HG02623 (cell line): ENCODE measurements around the gene CFB.

Source experiments
- ATAC-seq: cut with Tn5 transposase; IDR thresholded peaks from one replicate; pipeline ENCODE4 v1.9.1; 2021; ENCODE audit warnings: moderate library complexity; ENCODE audit not compliant: unreplicated experiment

Gene CFB

DNA sequence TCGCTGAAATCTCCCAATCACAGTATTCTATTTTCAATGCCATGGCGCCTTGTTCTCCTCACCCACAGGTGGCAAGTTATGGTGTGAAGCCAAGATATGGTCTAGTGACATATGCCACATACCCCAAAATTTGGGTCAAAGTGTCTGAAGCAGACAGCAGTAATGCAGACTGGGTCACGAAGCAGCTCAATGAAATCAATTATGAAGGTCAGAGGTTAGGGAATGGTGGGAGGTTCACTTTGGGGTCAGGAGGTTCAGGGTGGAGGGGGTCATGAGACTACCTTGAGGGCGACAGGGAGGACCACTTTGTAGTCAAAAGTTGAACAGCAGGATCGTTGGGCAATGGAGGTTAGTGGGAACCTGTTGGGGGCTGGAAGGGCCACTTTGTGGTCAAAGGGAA is 2.4 kb downstream of the CFB start:
- no peak for ATAC-seq

DNA sequence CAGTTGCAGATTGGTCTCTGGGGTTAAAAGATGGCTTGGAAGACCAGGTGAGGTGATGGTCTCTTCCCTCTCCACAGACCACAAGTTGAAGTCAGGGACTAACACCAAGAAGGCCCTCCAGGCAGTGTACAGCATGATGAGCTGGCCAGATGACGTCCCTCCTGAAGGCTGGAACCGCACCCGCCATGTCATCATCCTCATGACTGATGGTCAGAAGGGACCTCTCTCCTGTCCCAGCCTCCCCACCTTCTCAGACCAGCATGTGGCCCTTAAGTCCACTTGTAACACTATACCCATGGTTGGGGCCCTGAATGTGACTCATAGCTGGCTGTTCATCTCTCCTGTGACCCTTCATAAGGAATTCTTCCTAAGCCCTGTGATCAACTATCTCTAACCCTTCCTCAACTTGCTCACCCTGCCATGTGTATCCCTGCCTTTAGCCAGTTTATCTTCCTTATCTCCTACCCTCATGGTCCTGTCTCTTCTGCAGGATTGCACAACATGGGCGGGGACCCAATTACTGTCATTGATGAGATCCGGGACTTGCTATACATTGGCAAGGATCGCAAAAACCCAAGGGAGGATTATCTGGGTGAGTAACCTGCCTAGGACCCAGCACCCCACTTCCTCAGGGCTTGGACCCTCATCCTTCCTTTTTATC is 3.0 kb downstream of the CFB start:
- ATAC-seq, result no peak

DNA sequence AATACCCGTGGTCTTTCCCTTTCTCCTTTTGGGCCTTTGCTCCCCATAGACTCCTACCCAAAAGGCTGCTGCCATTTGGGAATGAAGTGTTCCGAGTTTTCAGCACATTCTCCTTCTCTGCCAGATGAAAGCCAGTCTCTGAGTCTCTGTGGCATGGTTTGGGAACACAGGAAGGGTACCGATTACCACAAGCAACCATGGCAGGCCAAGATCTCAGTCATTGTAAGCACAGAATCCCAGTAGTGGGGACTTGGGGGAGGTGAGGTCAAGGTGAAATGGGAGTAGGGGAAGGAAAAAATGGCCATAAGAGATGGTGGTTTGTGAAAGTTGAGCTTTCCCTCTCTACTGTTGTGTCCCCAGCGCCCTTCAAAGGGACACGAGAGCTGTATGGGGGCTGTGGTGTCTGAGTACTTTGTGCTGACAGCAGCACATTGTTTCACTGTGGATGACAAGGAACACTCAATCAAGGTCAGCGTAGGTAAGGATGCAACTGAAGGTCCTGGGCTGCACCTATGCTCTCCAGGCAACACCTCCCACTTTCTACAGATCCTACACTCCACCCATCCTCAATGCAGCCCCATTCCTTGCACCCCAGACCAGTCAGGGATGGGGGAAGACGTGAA is 4.1 kb downstream of the CFB start:
- ATAC-seq, result no peak

DNA sequence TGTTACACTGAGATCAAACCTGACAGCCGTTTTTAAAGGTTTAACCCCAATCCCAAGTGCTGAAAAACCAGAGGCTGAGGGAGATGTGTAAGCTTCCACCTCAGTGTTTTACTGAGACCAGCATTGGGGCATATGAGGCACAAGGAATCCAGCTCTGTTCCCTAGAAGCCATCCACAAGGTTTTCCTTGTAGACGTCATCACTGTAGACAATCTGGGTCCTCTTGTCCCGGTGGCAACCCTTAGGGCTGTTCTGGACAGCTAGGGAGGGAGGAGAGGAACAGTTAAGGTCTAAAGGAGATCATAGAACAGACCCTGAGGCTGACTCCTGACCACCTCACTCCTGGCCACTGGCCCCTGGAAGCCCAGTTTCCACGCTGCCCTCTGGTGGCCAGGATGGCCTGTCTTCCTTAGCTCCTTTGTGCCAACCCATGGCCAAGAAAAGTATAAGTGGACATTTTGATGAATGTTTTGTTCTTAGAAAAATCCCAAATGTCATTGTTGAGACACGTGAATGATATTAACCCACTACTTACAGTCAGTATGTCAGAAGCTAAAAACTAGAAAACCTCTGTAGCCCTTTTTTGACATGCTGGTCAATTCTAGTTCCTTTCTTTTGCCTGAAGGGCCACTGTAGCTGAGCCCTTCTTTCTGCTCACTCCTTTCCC is 6.4 kb downstream of the CFB start:
- no peak for ATAC-seq

DNA sequence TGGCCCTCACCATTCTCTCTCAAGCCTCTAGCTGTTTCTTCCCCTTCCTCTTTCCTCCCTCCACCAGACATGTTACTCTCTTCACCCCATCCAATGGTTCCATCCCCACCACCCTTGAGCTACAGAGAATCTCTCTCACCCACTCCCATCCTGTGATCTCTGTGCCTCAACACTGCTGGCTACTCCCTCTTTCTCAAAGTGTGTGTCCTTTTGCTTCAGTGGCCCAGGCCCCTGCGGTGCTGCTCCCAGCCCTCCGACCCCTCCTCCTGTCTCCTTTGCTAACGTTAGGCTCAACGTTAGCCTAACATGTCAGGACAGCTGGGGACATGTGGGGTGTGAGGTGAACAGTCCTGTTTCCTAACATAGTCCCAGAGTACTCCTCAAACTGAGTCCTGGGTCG is 7.0 kb downstream of the CFB start:
- ATAC-seq, result no peak

DNA sequence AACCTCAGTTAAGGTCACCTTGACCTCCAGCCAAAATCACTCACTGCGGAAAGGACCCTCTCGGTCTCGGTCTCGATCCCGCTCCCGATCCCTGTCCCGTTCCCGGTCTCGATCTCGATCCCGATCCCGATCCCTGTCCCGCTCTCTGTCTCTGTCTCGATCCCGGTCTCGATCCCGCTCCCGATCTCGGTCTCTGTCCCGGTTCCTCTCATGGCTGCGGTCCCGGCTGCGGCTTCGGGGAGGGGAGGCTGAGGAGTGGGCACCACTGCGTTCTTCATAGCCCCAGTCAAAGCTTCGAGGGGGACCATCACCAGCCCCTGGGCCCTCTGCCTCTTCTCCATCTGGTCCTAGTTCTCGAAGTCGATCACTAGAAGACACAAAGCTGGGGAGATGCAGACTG is 8.6 kb downstream of the CFB start:
- no peak for ATAC-seq

DNA sequence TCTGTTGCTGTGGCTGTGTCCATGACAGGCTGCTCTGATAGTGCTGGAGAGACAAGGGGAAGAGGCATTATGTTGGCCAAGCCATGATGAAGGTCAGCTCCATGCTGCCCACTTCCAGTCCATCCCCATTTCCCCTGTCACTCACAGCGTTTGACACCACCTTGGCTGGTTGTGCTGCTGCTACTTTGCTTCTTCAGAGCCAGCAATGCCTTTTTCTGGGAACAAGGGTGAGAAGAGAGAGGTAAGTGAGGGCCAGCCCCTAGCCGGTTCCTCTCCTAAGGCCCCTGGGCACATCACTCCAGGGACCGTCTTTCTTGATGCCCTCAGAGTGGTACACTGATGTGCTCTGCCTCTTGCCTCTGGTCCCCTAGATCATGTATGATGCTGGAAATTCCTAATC is 10.9 kb downstream of the CFB start:
- no peak for ATAC-seq

DNA sequence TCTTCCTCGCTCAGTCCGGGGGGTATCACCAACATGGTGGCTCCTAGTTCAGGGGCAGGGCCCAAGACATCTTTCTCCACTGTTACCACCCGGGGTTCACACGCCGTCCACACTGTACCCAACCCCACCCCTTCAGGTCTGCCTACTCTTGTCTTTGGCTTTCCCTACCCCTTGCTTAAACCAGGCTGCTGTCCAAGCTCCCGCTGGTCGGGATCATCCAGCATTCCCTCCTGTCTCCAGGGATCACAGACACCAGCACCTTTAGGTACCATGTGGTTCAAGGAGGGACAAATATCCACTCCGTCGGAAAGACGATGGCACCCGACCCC is 12.5 kb downstream of the CFB start:
- ATAC-seq, result no peak

DNA sequence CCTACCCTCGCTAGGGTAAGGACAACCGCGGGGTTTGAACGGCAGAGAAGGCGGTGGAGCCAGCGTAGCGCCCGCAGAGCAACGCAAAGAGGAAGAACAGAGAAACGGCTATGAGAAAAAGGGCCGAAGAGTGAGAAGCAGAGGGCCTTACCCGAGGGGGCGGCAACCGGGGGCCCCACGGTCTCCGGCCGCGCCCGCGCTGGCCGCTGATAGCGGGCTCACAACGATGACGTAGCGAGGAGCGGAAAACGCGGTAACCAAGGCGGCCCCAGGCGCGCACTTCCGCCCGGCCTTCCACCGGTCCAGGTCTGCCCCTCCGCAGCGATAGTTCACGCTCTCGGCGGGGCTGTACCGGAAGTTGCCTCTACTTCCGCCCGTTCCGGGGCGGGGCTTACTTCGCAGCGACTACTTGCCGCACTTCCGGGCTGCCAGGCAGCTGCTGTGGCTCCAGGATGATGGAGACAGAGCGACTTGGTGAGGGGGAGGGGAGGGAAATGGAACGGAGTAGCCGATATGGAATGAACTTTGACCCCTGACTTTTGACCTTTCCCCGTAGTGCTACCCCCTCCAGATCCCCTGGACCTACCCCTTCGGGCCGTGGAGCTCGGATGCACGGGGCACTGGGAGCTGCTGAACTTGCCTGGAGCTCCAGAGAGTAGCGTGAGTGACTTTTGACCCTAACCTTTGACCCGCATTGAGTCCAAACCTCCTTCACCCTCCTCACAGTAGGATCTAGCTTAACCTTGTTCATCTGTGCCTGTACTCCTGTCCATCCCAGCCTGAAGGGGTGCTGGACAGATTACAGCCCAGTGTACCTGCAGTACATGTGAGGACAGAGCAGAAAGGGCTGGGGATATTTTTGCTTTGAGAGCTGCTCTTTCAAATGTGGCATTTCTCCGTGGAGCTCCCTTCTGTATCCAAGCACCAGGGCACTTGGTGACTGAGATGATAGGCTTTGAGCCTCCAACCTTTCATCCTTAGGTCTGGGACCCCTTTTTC is 13.1 kb downstream of the CFB start, which contains the start of the genes NELFE and SKIC2:
TSS of gene NELFE (minus strand) at position 231 of the 999 bp plus-strand sequence. CDS start 525 bp downstream, outside the sequence.
TSS of gene SKIC2 (plus strand) at position 435 of the 999 bp plus-strand sequence. CDS start at position 453, 18 bp downstream.
- ATAC-seq, result peak; percentile 98

DNA sequence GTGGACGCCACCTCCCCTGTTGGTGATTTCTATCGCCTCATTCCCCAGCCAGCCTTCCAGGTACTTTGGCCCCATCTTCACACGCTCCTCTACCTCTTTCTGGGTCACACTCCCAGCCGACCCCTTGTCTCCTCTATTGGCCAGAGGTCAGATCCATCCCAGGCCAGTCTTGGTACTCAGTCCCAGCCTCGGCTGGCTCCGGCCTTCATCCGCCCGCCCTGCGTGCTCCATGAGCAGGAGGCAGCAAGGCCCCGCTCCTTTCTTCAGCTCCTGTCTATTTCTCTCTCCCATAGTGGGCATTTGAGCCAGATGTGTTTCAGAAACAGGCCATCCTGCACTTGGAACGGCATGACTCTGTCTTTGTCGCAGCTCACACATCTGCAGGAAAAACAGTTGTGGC is 15.7 kb downstream of the CFB start:
- no peak for ATAC-seq

DNA sequence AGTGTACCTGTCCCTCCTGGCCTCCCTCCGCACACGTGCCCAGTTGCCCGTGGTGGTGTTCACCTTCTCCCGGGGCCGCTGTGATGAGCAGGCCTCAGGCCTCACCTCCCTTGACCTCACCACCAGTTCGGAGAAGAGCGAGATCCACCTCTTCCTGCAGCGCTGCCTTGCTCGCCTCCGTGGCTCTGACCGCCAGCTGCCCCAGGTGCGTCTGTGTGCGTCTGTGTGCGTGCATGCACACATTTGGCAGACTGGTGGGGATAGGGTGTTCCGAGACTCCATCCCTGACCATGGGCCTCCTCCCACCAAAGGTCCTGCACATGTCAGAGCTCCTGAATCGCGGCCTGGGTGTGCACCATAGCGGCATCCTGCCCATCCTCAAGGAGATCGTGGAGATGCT is 18.0 kb downstream of the CFB start:
- ATAC-seq, result no peak

DNA sequence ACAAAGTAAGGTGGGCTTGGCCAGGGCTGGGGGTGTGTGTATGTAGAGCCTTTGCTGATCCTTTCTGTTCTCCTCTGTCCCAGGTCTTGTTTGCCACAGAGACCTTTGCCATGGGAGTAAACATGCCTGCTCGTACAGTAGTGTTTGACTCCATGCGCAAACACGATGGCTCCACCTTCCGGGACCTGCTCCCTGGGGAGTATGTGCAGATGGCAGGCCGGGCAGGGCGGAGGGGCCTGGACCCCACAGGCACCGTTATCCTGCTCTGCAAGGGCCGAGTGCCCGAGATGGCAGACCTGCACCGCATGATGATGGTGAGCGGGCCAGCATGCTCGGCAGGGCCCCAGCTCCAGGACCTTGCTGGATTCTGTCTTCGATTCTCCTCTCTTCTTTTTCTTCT is 19.8 kb downstream of the CFB start:
- ATAC-seq, result no peak

DNA sequence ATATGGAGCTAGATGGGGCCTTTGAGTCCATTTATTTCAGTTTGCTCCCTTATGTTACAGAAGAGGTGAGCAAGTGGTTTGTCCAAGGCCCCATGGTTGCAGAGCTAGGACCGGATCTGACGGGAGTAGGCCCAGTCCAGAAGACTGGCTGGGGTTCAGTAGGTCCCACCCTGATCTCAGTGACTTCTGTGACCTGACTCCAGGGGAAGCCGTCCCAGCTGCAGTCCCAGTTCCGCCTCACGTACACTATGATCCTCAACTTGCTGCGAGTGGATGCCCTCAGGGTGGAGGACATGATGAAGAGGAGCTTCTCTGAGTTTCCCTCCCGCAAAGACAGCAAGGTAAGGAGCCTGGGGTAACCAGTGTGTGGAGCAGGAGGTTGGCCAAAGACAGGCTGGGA is 20.6 kb downstream of the CFB start:
- ATAC-seq, result no peak

DNA sequence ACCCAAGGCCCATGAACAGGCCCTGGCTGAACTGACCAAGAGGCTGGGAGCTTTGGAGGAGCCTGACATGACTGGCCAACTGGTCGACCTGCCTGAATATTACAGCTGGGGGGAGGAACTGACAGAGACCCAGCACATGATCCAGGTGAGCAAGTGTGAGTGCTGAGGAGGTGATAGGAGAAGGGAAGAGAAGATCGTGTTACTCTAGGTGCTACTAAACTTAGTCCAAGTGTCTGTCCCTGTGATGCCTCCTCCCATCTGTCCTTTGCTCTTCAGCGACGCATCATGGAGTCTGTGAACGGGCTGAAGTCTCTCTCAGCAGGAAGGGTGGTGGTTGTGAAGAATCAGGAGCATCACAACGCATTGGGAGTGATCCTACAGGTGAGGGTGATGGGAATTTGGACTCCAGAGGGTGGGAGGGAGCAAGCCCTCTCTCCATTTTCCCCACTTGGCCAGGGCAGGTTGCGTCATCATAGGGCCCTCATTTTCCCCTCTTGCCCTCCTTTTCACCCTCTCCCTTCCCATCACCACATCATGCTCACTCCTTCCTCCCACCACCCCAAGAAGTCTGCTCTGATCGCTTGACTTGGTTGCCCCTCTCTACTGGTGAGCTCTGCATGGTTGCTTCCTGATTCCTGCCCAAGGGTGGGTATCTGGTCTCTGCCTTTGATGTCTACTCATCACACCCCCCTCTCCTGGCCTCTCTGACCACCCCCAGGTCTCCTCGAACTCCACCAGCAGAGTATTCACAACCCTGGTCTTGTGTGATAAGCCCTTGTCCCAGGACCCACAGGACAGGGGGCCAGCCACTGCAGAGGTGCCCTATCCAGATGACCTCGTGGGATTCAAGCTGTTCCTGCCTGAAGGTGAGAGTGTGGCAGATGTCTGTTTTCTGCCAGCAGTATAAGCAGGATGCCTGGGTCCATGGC is 21.4 kb downstream of the CFB start:
- ATAC-seq, result no peak

DNA sequence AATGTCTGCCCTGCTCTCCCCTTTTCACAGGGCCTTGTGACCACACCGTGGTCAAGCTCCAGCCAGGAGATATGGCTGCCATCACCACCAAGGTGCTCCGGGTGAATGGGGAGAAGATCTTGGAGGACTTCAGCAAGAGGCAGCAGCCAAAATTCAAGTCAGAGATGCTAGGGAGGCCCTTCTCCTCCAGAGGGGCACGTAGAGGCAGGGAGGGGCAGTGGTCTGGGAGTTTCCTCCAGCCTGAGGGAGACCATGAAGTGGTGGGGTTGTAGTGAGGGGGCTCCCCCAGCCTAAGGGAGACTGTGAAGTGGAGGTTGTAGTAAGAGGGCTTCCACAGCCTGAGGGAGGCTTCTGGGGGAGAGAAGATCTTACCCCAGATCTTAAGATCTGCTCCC is 22.0 kb downstream of the CFB start:
- ATAC-seq, result no peak

DNA sequence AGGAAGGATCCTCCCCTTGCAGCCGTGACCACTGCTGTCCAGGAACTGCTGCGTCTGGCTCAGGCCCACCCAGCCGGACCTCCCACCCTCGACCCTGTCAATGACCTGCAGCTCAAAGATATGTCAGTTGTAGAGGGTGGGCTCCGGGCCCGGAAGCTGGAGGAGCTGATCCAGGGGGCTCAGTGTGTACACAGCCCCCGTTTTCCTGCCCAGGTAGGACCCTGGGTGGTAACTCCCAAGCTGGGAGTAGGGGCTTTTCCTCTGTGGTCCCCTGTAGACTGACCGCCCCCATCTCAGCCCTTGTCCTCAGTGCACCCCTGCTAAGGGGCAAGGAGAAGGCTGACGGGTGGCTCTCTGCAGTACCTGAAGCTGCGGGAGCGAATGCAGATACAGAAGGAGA is 22.4 kb downstream of the CFB start:
- no peak for ATAC-seq

DNA sequence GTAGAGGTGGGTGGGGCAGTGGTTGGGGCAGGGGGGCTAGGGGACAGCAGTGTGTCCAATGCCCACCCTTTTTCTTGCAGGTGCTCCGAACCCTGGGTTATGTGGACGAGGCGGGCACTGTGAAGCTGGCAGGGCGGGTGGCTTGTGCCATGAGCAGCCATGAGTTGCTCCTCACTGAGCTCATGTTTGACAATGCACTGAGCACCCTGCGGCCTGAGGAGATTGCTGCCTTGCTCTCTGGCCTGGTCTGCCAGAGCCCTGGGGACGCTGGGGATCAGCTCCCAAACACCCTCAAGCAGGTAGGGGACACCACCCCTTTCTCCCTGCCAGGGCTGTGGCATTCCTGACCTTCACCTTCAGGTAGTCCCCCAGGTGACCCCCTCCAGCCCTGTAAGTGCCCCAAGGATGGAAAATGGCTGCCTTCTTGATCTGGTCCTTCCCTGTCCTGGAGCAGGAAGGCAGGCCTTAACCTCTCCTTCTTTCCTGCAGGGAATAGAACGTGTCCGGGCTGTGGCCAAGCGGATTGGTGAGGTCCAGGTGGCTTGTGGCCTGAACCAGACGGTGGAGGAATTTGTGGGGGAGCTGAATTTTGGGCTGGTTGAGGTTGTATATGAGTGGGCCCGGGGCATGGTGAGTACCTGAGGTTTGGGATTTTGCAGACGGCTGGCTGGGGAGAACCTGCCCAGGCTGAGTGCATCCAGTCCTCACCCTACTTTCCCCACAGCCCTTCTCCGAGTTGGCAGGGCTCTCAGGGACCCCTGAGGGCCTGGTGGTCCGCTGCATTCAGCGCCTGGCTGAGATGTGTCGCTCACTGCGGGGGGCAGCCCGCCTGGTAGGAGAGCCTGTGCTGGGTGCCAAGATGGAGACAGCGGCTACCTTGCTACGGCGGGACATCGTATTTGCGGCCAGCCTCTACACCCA is 23.2 kb downstream of the CFB start:
- no peak for ATAC-seq

DNA sequence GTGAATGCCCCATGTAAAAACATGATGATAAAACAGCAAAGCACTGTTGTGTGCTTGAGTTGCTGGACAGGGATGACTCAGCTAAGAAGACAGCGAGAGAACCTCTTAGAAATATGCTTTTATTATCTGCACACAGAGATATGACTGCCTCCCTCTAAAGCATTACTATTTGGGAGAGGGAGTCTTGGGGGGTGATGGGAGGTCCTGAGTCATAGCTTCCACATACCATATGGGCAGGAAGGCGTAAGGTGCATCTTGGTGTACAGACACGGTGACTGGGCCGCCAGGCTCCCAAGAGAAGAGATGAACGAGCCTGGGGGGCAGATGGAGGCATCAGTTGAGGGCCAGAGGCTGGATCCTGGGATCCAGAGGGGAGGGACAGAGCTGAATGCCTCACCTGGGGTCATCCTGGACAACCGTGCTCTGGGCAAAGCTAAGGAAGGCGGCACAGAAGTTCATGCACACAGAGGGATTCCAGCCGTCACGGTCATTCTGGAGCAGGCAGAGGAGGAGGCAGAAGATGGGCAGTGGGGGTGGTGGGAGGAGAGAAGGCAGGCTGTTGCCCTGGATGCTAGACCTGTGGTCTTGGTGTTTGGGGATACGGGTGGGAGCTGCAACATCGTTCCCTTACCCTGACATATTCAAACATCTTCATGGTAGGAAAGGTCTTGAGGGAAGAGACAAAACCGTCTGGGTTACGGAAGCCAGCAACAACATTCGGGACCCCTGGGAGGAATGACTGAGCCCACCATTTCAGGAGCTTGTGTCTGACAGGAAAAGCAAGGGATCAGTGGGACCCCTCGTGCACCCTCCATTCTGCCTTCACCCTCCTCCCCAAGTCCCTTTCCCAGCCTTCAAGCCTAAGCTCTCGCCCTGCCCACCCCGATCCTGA is 24.1 kb downstream of the CFB start:
- ATAC-seq, result no peak
